ENCODE data around the gene IMMP2L. TPM values are rescaled to one million over a fixed set of nuclear protein-coding genes. Genes with fewer than 3 reads are reported as not detected.

The IMMP2L gene
- total and polyA plus RNA-seq, 2 of the 8 experiments (the other 6 are each of a cell fraction or from before 2014, with no cell fraction given) = 2.3 to 10.1 TPM

DNA sequence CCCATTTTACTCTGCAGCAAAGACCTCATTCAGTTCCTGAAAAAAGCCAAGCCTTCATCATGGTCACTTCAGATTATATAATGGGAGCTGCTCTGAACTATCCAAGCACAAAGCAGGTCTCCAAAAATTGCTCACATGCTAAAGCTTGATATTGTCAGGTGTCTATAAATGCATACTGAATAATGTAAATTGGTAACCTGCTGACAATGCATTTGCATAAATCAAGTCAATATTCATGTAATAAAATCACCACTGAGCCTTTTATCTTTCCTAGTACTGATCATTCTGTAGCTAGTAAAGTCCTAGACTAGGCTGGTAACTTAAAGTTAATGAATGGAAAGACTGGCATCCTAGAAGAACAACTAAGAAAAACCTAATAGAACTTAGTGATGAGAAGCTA lies 188.3 kb downstream of the IMMP2L start:
- Histone ChIP-seq H3K23me2 (ENCODE audit: low read depth, low read length) (no peaks in the 10 kb centered on the region), H3K56ac (replicated peaks; ENCODE audit: insufficient read length, low read depth, low read length) (no peak overlapping the region), H3K4me3 (ENCODE audit: extremely low read depth in 1 of 4, insufficient read depth in 2 of 4, low read depth in 3 of 4, low read length in 4 of 4) (no peak overlapping the region), H4K20me1 (replicated peaks in 1 of 2; ENCODE audit: control insufficient read depth in 1 of 2, insufficient read depth in 2 of 2, low read length in 2 of 2) (no peaks in the 10 kb centered on the region), H2BK20ac (ENCODE audit: low read length) (no peak overlapping the region), H3K4ac (replicated peaks; ENCODE audit: insufficient read length, low read depth, low read length) (no peak overlapping the region), H3K4me1 (replicated peaks in 1 of 4; ENCODE audit: control insufficient read depth in 3 of 4, insufficient read depth in 4 of 4, low read length in 3 of 4) (no peaks in the 10 kb centered on the region), H3K79me1 (ENCODE audit: low read depth, low read length) (no peaks in the 10 kb centered on the region), H2BK5ac (ENCODE audit: low read depth, low read length) (no peak overlapping the region), H3K9ac (replicated peaks in 1 of 4; ENCODE audit: extremely low read depth in 1 of 4, low read depth in 3 of 4, low read length in 3 of 4) (no peak overlapping the region), H3K79me2 (ENCODE audit: control insufficient read depth in 1 of 2, insufficient read depth in 2 of 2, low read length in 2 of 2) (no peaks in the 10 kb centered on the region), H2AK5ac (ENCODE audit: low read depth, low read length) (no peak overlapping the region), H3K4me2 (ENCODE audit: insufficient read depth in 1 of 2, low read depth in 2 of 2, low read length in 2 of 2) (no peak overlapping the region), H2BK12ac (ENCODE audit: low read depth, low read length) (no peak overlapping the region), H3K18ac (ENCODE audit: extremely low read depth, low read length) (no peak overlapping the region), H4K91ac (replicated peaks; ENCODE audit: insufficient read length, low read length) (no peak overlapping the region), H4K5ac (ENCODE audit: insufficient read length, low read depth, low read length) (no peak overlapping the region), H2AFZ (ENCODE audit: low read length) (no peak overlapping the region), H3K27ac (ENCODE audit: low read depth, low read length) (no peak overlapping the region), H4K8ac (ENCODE audit: extremely low read depth, insufficient read depth, low read length) (no peak overlapping the region), H3K9me3 (ENCODE audit: insufficient read depth in 2 of 2, low read depth in 1 of 2, low read length in 1 of 2) (no peaks in the 10 kb centered on the region), H3K23ac (ENCODE audit: insufficient read length) (no peak overlapping the region), H3K27me3 (replicated peaks in 1 of 4; ENCODE audit: control insufficient read depth in 3 of 4, extremely low read depth in 1 of 4, insufficient read depth in 3 of 4, low read length in 3 of 4) (peaks cover 0 to 1% (median 0%) of the 10 kb centered on the region in 4 experiments; a peak in 1 of 7 replicates), H2BK120ac (replicated peaks; ENCODE audit: low read depth, low read length) (no peak overlapping the region), H3K36me3 (ENCODE audit: control insufficient read depth in 2 of 4, insufficient read depth in 4 of 4, low read length in 3 of 4) (no peaks in the 10 kb centered on the region), H2BK15ac (ENCODE audit: low read length) (no peak overlapping the region), H3K14ac (ENCODE audit: insufficient read length) (no peak overlapping the region)
- no peak for DNase-seq (ENCODE audit: low read depth in 1 of 2, low spot score in 2 of 2)
- POLR2A ChIA-PET (ENCODE audit: partially characterized antibody) = interaction anchor here (1.3 kb wide), 1 partner anchor 187 kb away, joined by 3 read pairs; no protein-coding TSS in a partner anchor
- CTCF ChIA-PET (ENCODE audit: partially characterized antibody) = interaction anchor here (0.7 to 1.7 kb wide), 2 partner anchors 11 to 356 kb away, joined by 4 to 6 read pairs; no protein-coding TSS in a partner anchor
- no peak for FAIRE-seq
- no peak for TF ChIP-seq RNF2 (IDR thresholded peaks at IDR 0.05; ENCODE audit: borderline replicate concordance, low read depth, low read length, missing control alignments, poor library complexity, severe bottlenecking)
- no peak for TF ChIP-seq BRCA1 (IDR thresholded peaks at IDR 0.05; ENCODE audit: low read depth, low read length)
- TF ChIP-seq SIX5 (IDR thresholded peaks at IDR 0.05; ENCODE audit: low read depth, low read length) = no peak
- no peak for TF ChIP-seq FOSL1 (IDR thresholded peaks at IDR 0.05; ENCODE audit: insufficient read depth, low read depth, low read length)
- no peak for TF ChIP-seq SRF (IDR thresholded peaks at IDR 0.05; ENCODE audit: low read depth, low read length)
- TF ChIP-seq CHD2 (IDR thresholded peaks at IDR 0.05; ENCODE audit: low read length) = no peak
- TF ChIP-seq SP4 (IDR thresholded peaks at IDR 0.05; ENCODE audit: low read length) = no peak
- no peak for TF ChIP-seq RXRA (IDR thresholded peaks at IDR 0.05; ENCODE audit: insufficient read depth, low read depth, low read length)
- TF ChIP-seq, protein P1, sequence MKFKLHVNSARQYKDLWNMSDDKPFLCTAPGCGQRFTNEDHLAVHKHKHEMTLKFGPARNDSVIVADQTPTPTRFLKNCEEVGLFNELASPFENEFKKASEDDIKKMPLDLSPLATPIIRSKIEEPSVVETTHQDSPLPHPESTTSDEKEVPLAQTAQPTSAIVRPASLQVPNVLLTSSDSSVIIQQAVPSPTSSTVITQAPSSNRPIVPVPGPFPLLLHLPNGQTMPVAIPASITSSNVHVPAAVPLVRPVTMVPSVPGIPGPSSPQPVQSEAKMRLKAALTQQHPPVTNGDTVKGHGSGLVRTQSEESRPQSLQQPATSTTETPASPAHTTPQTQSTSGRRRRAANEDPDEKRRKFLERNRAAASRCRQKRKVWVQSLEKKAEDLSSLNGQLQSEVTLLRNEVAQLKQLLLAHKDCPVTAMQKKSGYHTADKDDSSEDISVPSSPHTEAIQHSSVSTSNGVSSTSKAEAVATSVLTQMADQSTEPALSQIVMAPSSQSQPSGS (IDR thresholded peaks at IDR 0.05; ENCODE audit: low read length) = no peak
- no peak for TF ChIP-seq HDAC6 (IDR thresholded peaks at IDR 0.05; ENCODE audit: low read depth, low read length)
- TF ChIP-seq CREB1 (IDR thresholded peaks at IDR 0.05) = no peak
- TF ChIP-seq JUND (IDR thresholded peaks at IDR 0.05; ENCODE audit: low read length) = no peak
- TF ChIP-seq RBBP5 (IDR thresholded peaks at IDR 0.05; ENCODE audit: borderline replicate concordance, low read depth, low read length) = no peak

Data from H1 (cell line).